Measurements from ENCODE around the gene GNAO1.

Gene GNAO1

GRCh38 chr16:56242740-56243139 is 51.5 kb downstream of the GNAO1 start:
- DNase-seq = no peak

GRCh38 chr16:56244612-56245011 is 53.3 kb downstream of the GNAO1 start:
- DNase-seq = no peak

- no peak for DNase-seq
These were observed 53.9 kb downstream of the GNAO1 start for GRCh38 chr16:56245197-56245596.

GRCh38 chr16:56246051-56246817 is 54.9 kb downstream of the GNAO1 start:
- no peak for DNase-seq

GRCh38 chr16:56247018-56247417 is 55.7 kb downstream of the GNAO1 start:
- no peak for DNase-seq

- no peak for DNase-seq
These were observed 56.5 kb downstream of the GNAO1 start for GRCh38 chr16:56247808-56248207.

GRCh38 chr16:56252835-56253234 is 61.5 kb downstream of the GNAO1 start:
- DNase-seq = no peak

GRCh38 chr16:56255904-56256303 is 64.6 kb downstream of the GNAO1 start:
- DNase-seq = no peak

GRCh38 chr16:56257239-56257638 is 66.0 kb downstream of the GNAO1 start:
- no peak for DNase-seq

- no peak for DNase-seq
These were observed 66.5 kb downstream of the GNAO1 start for GRCh38 chr16:56257666-56258342.

- no peak for DNase-seq
These were observed 67.5 kb downstream of the GNAO1 start for GRCh38 chr16:56258508-56259424.

GRCh38 chr16:56259425-56259779 is 68.1 kb downstream of the GNAO1 start:
- DNase-seq = no peak

GRCh38 chr16:56260378-56261160 is 69.3 kb downstream of the GNAO1 start:
- DNase-seq = no peak

- DNase-seq = no peak
These were observed 70.4 kb downstream of the GNAO1 start for GRCh38 chr16:56261656-56262055.

- peak; percentile 27 for DNase-seq
These were observed 70.9 kb downstream of the GNAO1 start for GRCh38 chr16:56262148-56262547.

GRCh38 chr16:56262551-56263245 is 71.4 kb downstream of the GNAO1 start:
- DNase-seq = no peak

GRCh38 chr16:56263711-56264608 is 72.7 kb downstream of the GNAO1 start:
- no peak for DNase-seq

GRCh38 chr16:56264609-56264972 is 73.3 kb downstream of the GNAO1 start:
- no peak for DNase-seq

- DNase-seq = no peak
These were observed 73.9 kb downstream of the GNAO1 start for GRCh38 chr16:56265184-56265583.

GRCh38 chr16:56265746-56266145 is 74.5 kb downstream of the GNAO1 start:
- no peak for DNase-seq

Measured in activated CD4-positive, alpha-beta T cell treated with anti-CD3 and anti-CD28 coated beads, Interleukin-10, Interleukin-2, amounts not matched to agents 100 ng/mL and 50 ng/mL, durations not matched to agents 16 hours and 8 hours (primary cell).